Heart left ventricle (tissue), 16 donors: ENCODE results near the gene DAGLA. TPM values are rescaled to one million over a fixed set of nuclear protein-coding genes. Genes with fewer than 3 reads are reported as not detected.

ENCODE experiments used
- ATAC-seq, 4 donors: fragments of 200-7000 bp; cut with Tn5 transposase; one replicate each; pipeline ENCODE4 v1.9.1; 2020 to 2022; ENCODE audit warnings: moderate library complexity in 4 of 4, mild to moderate bottlenecking in 3 of 4, moderate number of reproducible peaks in 1 of 4
- DNase-seq, 5 donors: peaks; one replicate each; pipeline ENCODE4 v3.0.0-alpha.2; 2020
- H3K27ac ChIP-seq, 12 donors: fragments of 200-600 bp; sonication (generic) in 4 of 12; one replicate each; pipeline versions ENCODE4 v1.5.0 to v1.8.0; 2016 to 2022; ENCODE audit warnings: mild to moderate bottlenecking in 2 of 12
- H3K27me3 ChIP-seq, 9 donors: fragments of 200-600 bp; sonication (generic) in 2 of 9; one replicate each; pipeline versions ENCODE4 v1.5.1 to v1.8.0; 2016 to 2022; ENCODE audit warnings: mild to moderate bottlenecking in 3 of 9
- H3K36me3 ChIP-seq, 9 donors: fragments of 200-600 bp; sonication (generic) in 2 of 9; one replicate each; pipeline versions ENCODE4 v1.5.0 to v1.8.0; 2018 to 2022; ENCODE audit warnings: mild to moderate bottlenecking in 2 of 9
- H3K4me1 ChIP-seq, 12 donors: fragments of 200-600 bp; sonication (generic) in 4 of 12; one replicate each; pipeline versions ENCODE4 v1.5.0 to v1.8.0; 2016 to 2022; ENCODE audit warnings: mild to moderate bottlenecking in 3 of 12
- H3K4me3 ChIP-seq, 12 donors: fragments of 200-600 bp; sonication (generic) in 4 of 12; one replicate each; pipeline versions ENCODE4 v1.5.0 to v1.8.0; 2017 to 2022; ENCODE audit warnings: mild to moderate bottlenecking in 9 of 12, moderate library complexity in 4 of 12
- H3K9me3 ChIP-seq, 12 donors: fragments of 200-600 bp; sonication (generic) in 4 of 12; one replicate each; pipeline versions ENCODE4 v1.5.0 to v1.8.0; 2016 to 2022; ENCODE audit warnings: mild to moderate bottlenecking in 1 of 12
- CTCF ChIP-seq, 12 donors: fragments of 200-600 bp; sonication (generic) in 4 of 12; IDR thresholded peaks; one replicate each; pipeline versions ENCODE4 v1.5.0 to v1.8.0; 2018 to 2022; ENCODE audit warnings: antibody characterized with exemption in 12 of 12, mild to moderate bottlenecking in 5 of 12
- POLR2A ChIP-seq, 2 donors: fragments of 450-650 bp; IDR thresholded peaks; one replicate each; pipeline ENCODE4 v1.6.1; 2017; ENCODE audit warnings: antibody characterized with exemption in 2 of 2, mild to moderate bottlenecking in 2 of 2, moderate library complexity in 2 of 2
- WGBS, 4 donors: extraction: QIAGEN DNeasy Blood & Tissue Kit in 2 of 4; methylation state at CpG; one replicate each; pipeline versions ENCODE4 v1.1.5 to v1.1.7; 2013 to 2018; 5-methylcytosine and 5-hydroxymethylcytosine counted together
- intact Hi-C, 10 donors: fragments of 100-400 bp; cut with DNase I; formaldehyde crosslinking; loops; one replicate each; pipeline versions ENCODE4 v1.11.1 to v1.14.2; 2022
- polyA plus RNA-seq, 2 donors: library from polyadenylated mRNA; stranded (reverse); fragments of 200-250 nt; gene quantifications; one replicate each; pipeline ENCODE4 v1.2.3, GENCODE V29; 2013
- total RNA-seq, 9 donors: library from RNA; depleted of rRNA in 2 of 9; stranded (reverse); fragments of >200 nt in 2 of 9; fragmentation: NEBNext Ultra II Directional in 3 of 9; extraction: Animal tissue kit (Norgen Biotek cat#: 25700) in 3 of 9; gene quantifications; one replicate each; pipeline versions ENCODE4 v1.1.0 to v1.2.4, GENCODE V29; 2016 to 2023
- donor health status: ischemic (EF 13 %, LVEDD 7.1; RV severe dilation, severe dysfunction).
- donor health status: healthy with polysubstance abuse.
- donor health status: DM: no; HTN: yes; CAD: no.
- donor health status: DM: no; HTN: no; CAD: no.
- donor health status: ischemic (EF 25% LVEDD 6.9; RV normal size, moderate dysfunction).
- donor health status: ischemic (EF 25% LVEDD 5.7; RV mildly dilated, moderate dysfunction).
- donor health status: healthy.
- donor health status: DM: yes; HTN: yes; CAD: no.
- donor health status: ischemic (EF 35%, LVEDD 5.7; RV mildly dilated, moderate dysfunction).
- donor health status: nonischemic (EF 11% LVEDD 7.7; RV severe dilation, severe dysfunction).
- donor health status: DM: yes; HTN: yes; CAD: no.
- donor health status: PGD.
- donor health status: ischemic (EF 29% LVEDD 5.4; RV normal size, mild dysfunction).
- donor health status: nonischemic (EF 23%, LVEDD 6.1; RV moderate dilation, normal function).

DAGLA gene
- total and polyA plus RNA-seq, 11 donors: 2.2 to 5.6 (median 3.3) TPM

DNA sequence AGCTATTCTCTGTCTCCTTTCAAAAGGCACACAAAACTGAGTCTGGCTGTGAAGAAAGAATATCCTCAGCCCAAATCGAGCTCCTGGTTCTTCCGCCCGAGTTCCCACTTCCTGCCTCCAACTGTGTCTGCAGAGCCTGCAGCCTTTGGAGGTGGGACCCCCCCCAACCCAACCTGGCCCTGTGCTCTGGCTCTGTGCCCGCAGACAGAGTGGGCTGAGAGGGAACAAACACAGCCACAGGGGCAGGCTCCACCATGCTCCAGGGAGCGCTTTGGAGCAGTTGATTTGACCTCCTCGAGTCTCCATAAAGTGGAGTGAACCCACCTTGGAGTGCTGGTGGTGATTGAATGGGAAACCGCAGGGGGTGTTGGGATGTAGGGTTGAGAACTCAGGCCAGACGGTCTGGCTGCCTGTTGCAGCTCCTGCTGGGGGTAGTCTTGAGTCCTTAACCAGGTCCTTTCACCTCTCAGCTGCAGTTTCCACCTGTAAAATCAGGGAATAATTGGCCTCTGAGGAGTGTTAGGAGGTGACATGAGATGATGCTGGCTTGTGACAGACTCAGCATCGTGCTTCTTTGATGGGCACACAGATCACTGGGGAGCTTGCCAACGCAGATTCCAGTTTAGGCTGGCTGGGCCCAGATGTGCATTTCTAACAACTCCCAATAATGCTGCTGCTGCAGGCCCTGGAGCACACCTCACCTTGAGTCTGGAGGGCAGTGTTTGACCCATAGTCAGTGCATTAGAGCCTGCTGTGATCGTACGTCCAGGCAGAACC, 11.4 kb downstream of the DAGLA start:
- Histone ChIP-seq H3K4me3 (no peak overlapping the region), H3K4me1 (peaks cover 7 to 64% (median 41%) of the 10 kb centered on the region in 12 donors), H3K27me3 (no peaks in the 10 kb centered on the region), H3K36me3 (no peaks in the 10 kb centered on the region), H3K27ac (no peak overlapping the region), H3K9me3 (no peaks in the 10 kb centered on the region)
- WGBS, 4 donors: 52 to 74% (median 67%) methylated on average over 6 to 12 of the region's 12 CpGs
- ATAC-seq: no peak
- DNase-seq: no peak
- TF ChIP-seq POLR2A (IDR thresholded peaks at IDR 0.05): no peak
- TF ChIP-seq CTCF (IDR thresholded peaks at IDR 0.05): no peak
- intact Hi-C loops: no loop called here

DNA sequence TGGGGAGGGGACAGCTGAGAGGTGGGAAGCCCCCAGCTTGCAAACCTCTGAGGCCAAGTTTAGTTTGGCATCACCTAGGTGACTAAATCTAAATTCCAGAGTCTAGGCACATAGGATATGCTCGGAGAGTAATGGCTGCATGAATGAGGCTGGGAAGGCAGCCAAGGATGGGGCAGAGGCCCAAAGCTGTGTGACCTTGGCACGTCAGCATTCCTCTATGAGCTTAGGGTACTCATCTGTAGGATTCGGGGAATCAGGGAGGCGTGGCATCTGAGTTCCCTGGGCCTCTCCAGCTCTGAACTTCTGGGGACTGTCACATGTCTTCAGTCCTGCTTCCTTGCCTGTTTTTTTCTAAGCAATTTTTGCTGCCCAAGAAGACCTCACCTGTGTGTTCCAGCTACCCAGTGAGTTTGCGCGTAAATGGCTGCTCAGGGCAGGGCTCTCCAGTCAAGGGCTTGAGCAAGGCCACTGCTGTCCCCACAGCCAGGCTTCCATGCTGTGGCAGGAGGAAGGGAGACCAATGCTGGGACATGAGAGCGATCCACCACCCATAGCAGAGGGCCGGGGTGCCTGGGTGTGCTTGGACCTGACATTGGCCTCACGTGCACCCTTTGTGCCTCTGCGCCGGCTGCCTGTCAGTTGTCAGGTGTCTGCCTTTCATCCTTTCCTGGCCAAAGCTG, 13.9 kb downstream of the DAGLA start:
- Histone ChIP-seq H3K9me3 (no peaks in the 10 kb centered on the region), H3K27me3 (no peaks in the 10 kb centered on the region), H3K36me3 (no peaks in the 10 kb centered on the region), H3K27ac (peak overlapping the region; percentile 50 to 87 (median 77)), H3K4me1 (peaks cover 10 to 75% (median 58%) of the 10 kb centered on the region in 12 donors), H3K4me3 (no peak overlapping the region)
- 57 to 81% (median 72%) methylated on average over 9 to 11 of the region's 11 CpGs for WGBS, 4 donors
- DNase-seq (peak in 4 of 5 donors; percentile 49 to 71 (median 60)), ATAC-seq (peak in 2 of 4 donors; percentile 24 to 26)
- TF ChIP-seq POLR2A (IDR thresholded peaks at IDR 0.05): no peak
- TF ChIP-seq CTCF (IDR thresholded peaks at IDR 0.05): no peak
- intact Hi-C loops: no loop called here

DNA sequence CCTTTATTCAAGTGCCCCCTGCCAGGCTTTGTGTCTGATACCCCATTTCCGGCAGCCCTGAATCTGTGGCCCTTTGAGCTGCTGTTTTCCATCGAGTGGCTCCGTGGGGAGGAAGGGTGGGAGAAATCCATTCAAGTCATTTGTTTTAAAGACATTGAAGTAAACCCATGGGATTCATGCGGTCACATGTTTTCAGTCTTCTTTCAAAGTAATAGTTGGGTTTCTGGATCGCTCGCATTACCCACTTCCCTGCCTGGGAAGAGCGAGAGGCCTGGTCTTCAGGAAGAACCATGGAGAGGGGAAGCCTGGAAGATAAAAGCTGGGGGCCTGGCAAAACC, 14.4 kb downstream of the DAGLA start:
- WGBS, 4 donors: 62 to 79% (median 67%) methylated on average over 7 of the region's 7 CpGs
- H3K9me3 ChIP-seq: no peaks in the 10 kb centered on the region
- no peak for TF ChIP-seq CTCF (IDR thresholded peaks at IDR 0.05)
- TF ChIP-seq POLR2A (IDR thresholded peaks at IDR 0.05): no peak
- H3K36me3 ChIP-seq: no peaks in the 10 kb centered on the region
- ATAC-seq (no peak), DNase-seq (no peak)
- H3K4me3 ChIP-seq: no peak overlapping the region
- peaks cover 10 to 76% (median 61%) of the 10 kb centered on the region in 12 donors for H3K4me1 ChIP-seq
- intact Hi-C loops: no loop called here
- peak overlapping the region; percentile 50 to 87 (median 77) for H3K27ac ChIP-seq
- H3K27me3 ChIP-seq: no peaks in the 10 kb centered on the region

- Histone ChIP-seq H3K36me3 (no peaks in the 10 kb centered on the region), H3K9me3 (no peaks in the 10 kb centered on the region), H3K27me3 (no peaks in the 10 kb centered on the region), H3K4me1 (peaks cover 10 to 82% (median 67%) of the 10 kb centered on the region in 12 donors), H3K27ac (peak overlapping the region; percentile 50 to 87 (median 77)), H3K4me3 (peak overlapping the region in 9 of 12 donors; percentile 9 to 42 (median 31))
- WGBS, 4 donors: 41 to 60% (median 49%) methylated on average over 14 to 15 of the region's 15 CpGs
- intact Hi-C loops: no loop called here
- ATAC-seq (peak; percentile 4 to 53 (median 20)), DNase-seq (peak in 4 of 5 donors; percentile 38 to 59 (median 50))
- peak in 8 of 12 donors; percentile 13 to 42 (median 27) for TF ChIP-seq CTCF (IDR thresholded peaks at IDR 0.05)
- no peak for TF ChIP-seq POLR2A (IDR thresholded peaks at IDR 0.05)
Measured at GRCh38 chr11:61694946-61695706, 14.9 kb downstream of the DAGLA start.
